Measurements from ENCODE around the gene CACTIN. TPM values are rescaled to one million over a fixed set of nuclear protein-coding genes. Genes with fewer than 3 reads are reported as not detected.

Gene CACTIN
- total and polyA plus RNA-seq, 2 of the 4 experiments (the other 2 are of a cell fraction), result 10.8 to 19.5 TPM

DNA sequence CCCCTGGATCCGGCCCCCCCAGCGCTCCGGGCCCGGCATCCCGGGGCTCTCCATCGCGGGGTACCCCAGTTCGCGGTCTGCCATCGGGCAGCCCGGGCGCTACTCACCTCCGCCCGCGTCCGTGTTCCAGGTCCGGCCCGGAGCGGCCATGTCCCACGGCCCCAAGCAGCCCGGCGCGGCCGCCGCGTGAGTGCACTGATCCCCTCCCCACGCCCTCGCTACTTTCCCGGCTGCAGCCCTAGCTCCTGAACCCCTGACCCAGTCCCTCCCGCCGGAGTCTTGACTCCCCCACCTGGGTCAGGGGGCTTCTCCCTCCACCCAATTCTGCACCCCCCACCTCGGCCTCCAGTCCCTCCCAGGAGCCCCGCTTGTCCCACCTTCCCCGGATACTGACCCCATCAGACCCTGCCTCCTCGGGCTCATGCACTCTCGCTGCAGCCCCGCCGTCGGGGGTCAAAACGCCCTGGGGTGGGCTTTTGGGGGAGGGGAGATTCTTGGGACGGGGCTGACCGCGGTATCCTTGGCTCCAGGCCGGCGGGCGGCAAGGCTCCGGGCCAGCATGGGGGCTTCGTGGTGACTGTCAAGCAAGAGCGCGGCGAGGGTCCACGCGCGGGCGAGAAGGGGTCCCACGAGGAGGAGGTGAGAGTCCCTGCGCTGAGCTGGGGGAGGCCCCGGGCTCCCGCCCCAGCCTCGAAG is 53.3 kb downstream of the CACTIN start:
- H2BK15ac ChIP-seq (ENCODE audit: low read depth, low read length), result no peak overlapping the region
- dilution Hi-C loops (cut with HindIII; ENCODE audit: low sequenced_read_pairs, unreplicated experiment), result no loop called here
- peak overlapping the region; percentile 87 for H3K4me2 ChIP-seq (ENCODE audit: low read depth, low read length)
- H4K8ac ChIP-seq (ENCODE audit: low read depth in 2 of 2, low read length in 2 of 2), result no peak overlapping the region
- H2AFZ ChIP-seq (replicated peaks; ENCODE audit: low read length, poor library complexity), result peak overlapping the region; percentile 88
- in situ Hi-C loops (cut with MboI; ENCODE audit: low sequenced_read_pairs), result no loop called here
- intact Hi-C loops (cut with micrococcal nuclease), result no loop called here
- no peaks in the 10 kb centered on the region for H3K9me3 ChIP-seq (ENCODE audit: control insufficient read depth, insufficient read depth, low read length)
- POLR2A ChIA-PET (ENCODE audit: unreplicated experiment), result interaction anchor here (0.9 kb wide), 1 partner anchor 898 kb away, joined by 3 read pairs; no protein-coding TSS in a partner anchor
- peaks cover 7 to 22% of the 10 kb centered on the region in 2 experiments; a peak in 3 of 4 replicates for H3K79me1 ChIP-seq (ENCODE audit: low read depth in 1 of 2, low read length in 2 of 2)
- peak overlapping the region; percentile 87 for H3K4me3 ChIP-seq (ENCODE audit: insufficient read depth, low read depth, low read length)
- peak overlapping the region; percentile 64 for H3K9ac ChIP-seq (ENCODE audit: low read depth, low read length)
- H2AK9ac ChIP-seq (replicated peaks; ENCODE audit: low read depth, low read length, poor library complexity), result peak overlapping the region; percentile 96
- no TSS peak for BruUV-seq (replicated peaks)
- peaks cover 4% of the 10 kb centered on the region for H3K9me1 ChIP-seq (ENCODE audit: insufficient read depth, low read length)
- no peak overlapping the region for H3K18ac ChIP-seq (ENCODE audit: low read depth, low read length)
- H3K4me1 ChIP-seq (ENCODE audit: control insufficient read depth, insufficient read depth, low read length), result no peaks in the 10 kb centered on the region
- H3K36me3 ChIP-seq (ENCODE audit: control insufficient read depth, insufficient read depth, low read length), result peaks cover 15% of the 10 kb centered on the region; the same call in 1 of the 2 replicates
- peak; percentile 21 for ATAC-seq (ENCODE audit: low read depth)
- peak overlapping the region; percentile 24; the same call in 1 of the 2 replicates for H3K27ac ChIP-seq (ENCODE audit: insufficient read depth, low read length)
- H3K4ac ChIP-seq (ENCODE audit: low read depth, low read length), result peak overlapping the region; percentile 50
- peak overlapping the region; percentile 38; the same call in 1 of the 2 replicates for H3K23ac ChIP-seq (ENCODE audit: low read depth, low read length)
- H2AK5ac ChIP-seq (ENCODE audit: low read depth, low read length), result no peak overlapping the region
- no peaks in the 10 kb centered on the region for H3K27me3 ChIP-seq (ENCODE audit: control insufficient read depth, insufficient read depth, low read length)
- CTCF ChIA-PET, result interaction anchor here (0.6 kb wide), 1 partner anchor 691 kb away, joined by 6 read pairs; no protein-coding TSS in a partner anchor
- H2BK120ac ChIP-seq (ENCODE audit: low read depth, low read length), result no peak overlapping the region
- peak overlapping the region; percentile 21 for H2BK5ac ChIP-seq (ENCODE audit: low read depth, low read length, poor library complexity, severe bottlenecking)
- no peak overlapping the region for H4K5ac ChIP-seq (ENCODE audit: low read depth, low read length)
- DNase-seq, result no peak
- 4% methylated on average over 28 of the region's 60 CpGs; no CpG with 5 or more reads in 1 of the 2 experiments for WGBS, 2 experiments (ENCODE audit: extremely low coverage in 2 of 2, insufficient read length in 1 of 2)
- no peak overlapping the region for H2BK20ac ChIP-seq (ENCODE audit: low read depth, low read length)
- no peak overlapping the region for H4K91ac ChIP-seq (ENCODE audit: insufficient read depth, low read depth, low read length)
- H4K20me1 ChIP-seq (ENCODE audit: insufficient read depth, low read length), result peaks cover 10% of the 10 kb centered on the region; the same call in 1 of the 2 replicates
- 0 out of 2 replicates have a peak overlapping the region, but pooled peaks have one; percentile 41 for H3K14ac ChIP-seq (replicated peaks; ENCODE audit: low read depth, low read length)
- TF ChIP-seq MAFK (IDR thresholded peaks at IDR 0.05; ENCODE audit: low read depth, low read length), result no peak
- TF ChIP-seq, protein P1, sequence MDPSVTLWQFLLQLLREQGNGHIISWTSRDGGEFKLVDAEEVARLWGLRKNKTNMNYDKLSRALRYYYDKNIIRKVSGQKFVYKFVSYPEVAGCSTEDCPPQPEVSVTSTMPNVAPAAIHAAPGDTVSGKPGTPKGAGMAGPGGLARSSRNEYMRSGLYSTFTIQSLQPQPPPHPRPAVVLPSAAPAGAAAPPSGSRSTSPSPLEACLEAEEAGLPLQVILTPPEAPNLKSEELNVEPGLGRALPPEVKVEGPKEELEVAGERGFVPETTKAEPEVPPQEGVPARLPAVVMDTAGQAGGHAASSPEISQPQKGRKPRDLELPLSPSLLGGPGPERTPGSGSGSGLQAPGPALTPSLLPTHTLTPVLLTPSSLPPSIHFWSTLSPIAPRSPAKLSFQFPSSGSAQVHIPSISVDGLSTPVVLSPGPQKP (IDR thresholded peaks at IDR 0.05; ENCODE audit: borderline replicate concordance, low read depth, low read length), result no peak
- no peak for TF ChIP-seq BHLHE40 (IDR thresholded peaks at IDR 0.05; ENCODE audit: low read depth, low read length)
- no peak for TF ChIP-seq SMC3 (IDR thresholded peaks at IDR 0.05; ENCODE audit: low read depth, low read length)
- TF ChIP-seq MXI1 (IDR thresholded peaks at IDR 0.05; ENCODE audit: borderline replicate concordance, low read depth, low read length), result 0 out of 2 replicates have a peak, but pooled peaks have one; percentile 12
- peak overlapping the region; percentile 6; the same call in 1 of the 2 replicates for H3K56ac ChIP-seq (ENCODE audit: extremely low read depth, insufficient read depth, low read length)

All from IMR-90 (cell line).